Measurements from ENCODE around the gene CFAP54.

Gene CFAP54

GRCh38 chr12:96473394-96474093 lies 15.8 kb upstream of the CFAP54 start:
- no peak overlapping the region for H3K4me3 ChIP-seq (ENCODE audit: low read depth, low read length)
- in situ Hi-C loops (cut with HindIII; ENCODE audit: low sequenced_read_pairs) = no loop called here
- TF ChIP-seq CTCF (IDR thresholded peaks at IDR 0.05; ENCODE audit: low read depth, low read length) = no peak
- no peak for DNase-seq (ENCODE audit: low read depth, low spot score)

GRCh38 chr12:96474206-96474605 lies 15.2 kb upstream of the CFAP54 start:
- no peak for DNase-seq (ENCODE audit: low read depth, low spot score)
- in situ Hi-C loops (cut with HindIII; ENCODE audit: low sequenced_read_pairs) = no loop called here
- no peak for TF ChIP-seq CTCF (IDR thresholded peaks at IDR 0.05; ENCODE audit: low read depth, low read length)
- H3K4me3 ChIP-seq (ENCODE audit: low read depth, low read length) = no peak overlapping the region

DNA sequence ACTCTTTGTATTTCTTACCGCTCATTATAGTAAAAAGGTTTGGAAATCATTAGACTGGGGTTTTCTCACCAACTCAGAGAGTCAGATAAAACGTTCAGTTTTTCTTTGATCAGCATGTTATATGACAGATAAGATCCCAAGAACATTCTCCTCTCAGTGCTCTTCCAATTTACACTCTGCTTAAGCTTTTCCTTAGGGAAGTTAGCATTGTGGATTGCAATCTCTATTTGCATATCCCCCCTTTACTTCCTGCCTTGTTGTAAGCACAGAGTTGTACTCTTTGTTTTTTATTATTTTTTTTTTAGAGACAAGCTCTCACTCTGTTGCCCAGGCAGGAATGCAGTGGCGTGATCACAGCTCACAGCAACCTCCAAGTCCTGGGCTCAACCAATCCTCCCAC lies 11.4 kb upstream of the CFAP54 start:
- H3K4me3 ChIP-seq (ENCODE audit: low read depth, low read length) = no peak overlapping the region
- TF ChIP-seq CTCF (IDR thresholded peaks at IDR 0.05; ENCODE audit: low read depth, low read length) = no peak
- no peak for DNase-seq (ENCODE audit: low read depth, low spot score)
- in situ Hi-C loops (cut with HindIII; ENCODE audit: low sequenced_read_pairs) = no loop called here

GRCh38 chr12:96482086-96482485 lies 7.3 kb upstream of the CFAP54 start:
- in situ Hi-C loops (cut with HindIII; ENCODE audit: low sequenced_read_pairs) = no loop called here
- TF ChIP-seq CTCF (IDR thresholded peaks at IDR 0.05; ENCODE audit: low read depth, low read length) = no peak
- no peak overlapping the region for H3K4me3 ChIP-seq (ENCODE audit: low read depth, low read length)
- no peak for DNase-seq (ENCODE audit: low read depth, low spot score)

DNA sequence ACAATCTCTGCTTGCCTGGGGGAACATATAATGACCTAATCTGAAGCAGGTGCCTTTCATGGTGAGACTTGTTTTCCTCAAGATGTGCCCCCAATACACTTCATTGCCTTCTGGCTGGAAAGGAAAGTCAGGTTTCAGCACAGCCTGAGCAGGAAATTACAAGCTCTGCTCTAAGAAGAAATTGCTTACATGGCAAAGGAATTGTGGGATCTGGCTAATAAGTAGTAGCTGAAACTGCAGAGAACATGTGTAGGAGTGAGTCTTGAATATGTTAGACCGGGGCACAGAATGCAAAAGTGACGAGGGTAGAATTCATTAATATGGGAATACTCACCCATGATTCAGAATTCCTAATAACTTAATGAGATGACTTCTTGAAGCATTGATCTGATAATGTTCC lies 6.3 kb upstream of the CFAP54 start:
- in situ Hi-C loops (cut with HindIII; ENCODE audit: low sequenced_read_pairs) = no loop called here
- TF ChIP-seq CTCF (IDR thresholded peaks at IDR 0.05; ENCODE audit: low read depth, low read length) = no peak
- no peak for DNase-seq (ENCODE audit: low read depth, low spot score)

DNA sequence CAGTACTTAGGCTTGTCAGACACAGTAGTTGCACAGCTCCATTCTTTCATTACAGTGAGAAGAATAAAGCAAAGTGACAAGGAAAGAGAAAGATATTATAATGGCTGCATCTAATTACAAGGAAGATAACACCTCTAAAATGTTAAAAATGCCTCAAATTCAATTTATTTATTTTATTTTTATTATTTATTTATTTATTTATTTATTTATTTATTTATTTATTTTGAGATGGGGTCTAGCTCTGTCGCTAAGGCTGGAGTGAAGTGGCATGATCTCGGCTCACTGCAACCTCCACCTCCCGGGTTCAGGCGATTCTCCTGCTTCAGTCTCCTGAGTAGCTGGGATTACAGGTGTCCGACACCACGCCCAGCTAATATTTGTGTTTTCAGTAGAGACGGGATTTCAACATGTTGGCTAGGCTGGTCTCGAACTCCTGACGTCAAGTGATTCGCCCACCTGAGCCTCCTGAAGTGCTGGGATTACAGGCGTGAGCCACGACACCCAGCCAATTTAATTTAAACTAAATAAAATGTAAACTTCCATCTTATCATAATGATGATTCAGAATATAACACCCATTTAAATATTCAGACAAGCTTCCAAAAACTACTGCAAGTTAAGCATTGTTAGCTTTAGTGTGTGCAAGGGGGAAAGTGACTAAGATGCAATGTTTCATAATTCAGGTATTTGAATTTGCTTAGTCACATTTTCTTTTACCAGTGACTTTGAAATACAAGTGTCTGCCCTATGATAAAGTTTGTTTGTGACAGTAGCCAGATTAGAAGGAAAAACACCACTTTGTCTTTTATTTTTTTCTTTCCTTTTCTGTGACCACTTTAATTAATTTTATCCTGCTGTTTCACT lies 2.4 kb upstream of the CFAP54 start:
- in situ Hi-C loops (cut with HindIII; ENCODE audit: low sequenced_read_pairs) = no loop called here
- TF ChIP-seq CTCF (IDR thresholded peaks at IDR 0.05; ENCODE audit: low read depth, low read length) = no peak
- no peak overlapping the region for H3K4me3 ChIP-seq (ENCODE audit: low read depth, low read length)
- DNase-seq (ENCODE audit: low read depth, low spot score) = peak; percentile 77

More for the DNA sequence above, 6.3 kb upstream of the CFAP54 start:
- no peak overlapping the region for H3K4me3 ChIP-seq (ENCODE audit: low read depth, low read length)
